HG03457 (cell line): Measurements from ENCODE around the gene ANKRD33B.
"Not testable (repeated sequence)": the region's sequence is repeated elsewhere in the genome, so short reads cannot be mapped to it uniquely, and the experiment has no call there.

Experiments
- ATAC-seq: cut with Tn5 transposase; IDR thresholded peaks from one replicate; pipeline ENCODE4 v1.9.1; 2021; ENCODE audit warnings: moderate number of reproducible peaks; ENCODE audit not compliant: unreplicated experiment

The ANKRD33B gene

GRCh38 chr5:10653751-10654400 is 90.0 kb downstream of the ANKRD33B start:
- no peak for ATAC-seq

- ATAC-seq = no peak
These were observed 90.7 kb downstream of the ANKRD33B start for GRCh38 chr5:10654566-10654965.

- no peak for ATAC-seq
These were observed 91.5 kb downstream of the ANKRD33B start for GRCh38 chr5:10655161-10655971.

GRCh38 chr5:10655972-10656830 is 92.3 kb downstream of the ANKRD33B start:
- no peak for ATAC-seq

- ATAC-seq = no peak
These were observed 94.4 kb downstream of the ANKRD33B start for GRCh38 chr5:10658265-10658664.

- ATAC-seq = no peak
These were observed 96.3 kb downstream of the ANKRD33B start for GRCh38 chr5:10660135-10660534.

GRCh38 chr5:10660720-10661387 is 97.0 kb downstream of the ANKRD33B start:
- no peak for ATAC-seq

- no peak for ATAC-seq
These were observed 97.5 kb downstream of the ANKRD33B start for GRCh38 chr5:10661401-10661800.

- no peak for ATAC-seq
These were observed 98.2 kb downstream of the ANKRD33B start for GRCh38 chr5:10662083-10662482.

GRCh38 chr5:10662661-10663488 is 99.0 kb downstream of the ANKRD33B start:
- ATAC-seq = no peak

GRCh38 chr5:10663489-10664179 is 99.8 kb downstream of the ANKRD33B start:
- no peak for ATAC-seq

GRCh38 chr5:10664180-10664769 is 100.4 kb downstream of the ANKRD33B start:
- not testable (repeated sequence) for ATAC-seq

GRCh38 chr5:10665799-10666198 is 101.9 kb downstream of the ANKRD33B start:
- ATAC-seq = no peak

- ATAC-seq = no peak
These were observed 102.8 kb downstream of the ANKRD33B start for GRCh38 chr5:10666531-10667299.

GRCh38 chr5:10667431-10668057 is 103.7 kb downstream of the ANKRD33B start:
- no peak for ATAC-seq

- no peak for ATAC-seq
These were observed 104.8 kb downstream of the ANKRD33B start for GRCh38 chr5:10668697-10669096.

GRCh38 chr5:10669983-10670382 is 106.1 kb downstream of the ANKRD33B start:
- no peak for ATAC-seq
